GM21529 (cell line): Measurements from ENCODE around the gene SQSTM1.
"Not testable (repeated sequence)": the region's sequence is repeated elsewhere in the genome, so short reads cannot be mapped to it uniquely, and the experiment has no call there.

ENCODE experiments used
- ATAC-seq: cut with Tn5 transposase; IDR thresholded peaks from one replicate; pipeline ENCODE4 v1.9.1; 2021; ENCODE audit not compliant: unreplicated experiment

The SQSTM1 gene

GRCh38 chr5:179823937-179824744 lies 3.4 kb downstream of the SQSTM1 start:
- no peak for ATAC-seq

- no peak for ATAC-seq
Observed at GRCh38 chr5:179824745-179825112, 4.0 kb downstream of the SQSTM1 start.

- ATAC-seq: no peak
Observed at GRCh38 chr5:179825655-179826182, 5.0 kb downstream of the SQSTM1 start.

- no peak for ATAC-seq
Observed at GRCh38 chr5:179827680-179828079, 7.0 kb downstream of the SQSTM1 start.

GRCh38 chr5:179828756-179829421 lies 8.2 kb downstream of the SQSTM1 start:
- no peak for ATAC-seq

GRCh38 chr5:179829732-179830435 lies 9.2 kb downstream of the SQSTM1 start:
- ATAC-seq: no peak

- ATAC-seq: no peak
Observed at GRCh38 chr5:179830818-179831468, 10.2 kb downstream of the SQSTM1 start.

GRCh38 chr5:179832039-179832745 lies 11.5 kb downstream of the SQSTM1 start:
- ATAC-seq: no peak

GRCh38 chr5:179833056-179833708 lies 12.5 kb downstream of the SQSTM1 start:
- ATAC-seq: no peak

GRCh38 chr5:179833709-179834070 lies 13.0 kb downstream of the SQSTM1 start:
- ATAC-seq: no peak

- no peak for ATAC-seq
Observed at GRCh38 chr5:179834120-179834519, 13.4 kb downstream of the SQSTM1 start.

GRCh38 chr5:179834871-179835270 lies 14.2 kb downstream of the SQSTM1 start:
- not testable (repeated sequence) for ATAC-seq

- ATAC-seq: peak; percentile 50
Observed at GRCh38 chr5:179836225-179837019, 15.7 kb downstream of the SQSTM1 start.

- ATAC-seq: no peak
Observed at GRCh38 chr5:179837076-179838011, 16.6 kb downstream of the SQSTM1 start.

- ATAC-seq: no peak
Observed at GRCh38 chr5:179839328-179840256, 18.9 kb downstream of the SQSTM1 start.

- no peak for ATAC-seq
Observed at GRCh38 chr5:179840321-179840720, 19.6 kb downstream of the SQSTM1 start.

GRCh38 chr5:179840766-179841165 lies 20.1 kb downstream of the SQSTM1 start:
- no peak for ATAC-seq
